ENCODE data around the gene ENOX1. TPM values are rescaled to one million over a fixed set of nuclear protein-coding genes. Genes with fewer than 3 reads are reported as not detected.
"Not testable (repeated sequence)": the region's sequence is repeated elsewhere in the genome, so short reads cannot be mapped to it uniquely, and the experiment has no call there.

Gene ENOX1
- total RNA-seq, 6 experiments from 2014 or later = 0.50 to 3.2 (median 0.64) TPM

- Mint-ChIP-seq H3K9me3 (no peaks in the 10 kb centered on the region), H3K27ac (no peak overlapping the region), H3K4me3 (no peak overlapping the region), H3K36me3 (ENCODE audit: low read depth) (no peaks in the 10 kb centered on the region), H3K4me1 (ENCODE audit: low read depth) (no peaks in the 10 kb centered on the region), H3K27me3 (ENCODE audit: insufficient read depth) (peaks cover 3% of the 10 kb centered on the region; the same call in 1 of the 2 replicates)
- DNase-seq = no peak
- no peak for TF ChIP-seq CTCF (IDR thresholded peaks at IDR 0.05)
Observed at GRCh38 chr13:43171489-43171888, 615.3 kb downstream of the ENOX1 start.

GRCh38 chr13:43170506-43170905, 616.3 kb downstream of the ENOX1 start:
- peaks cover 9% of the 10 kb centered on the region; the same call in 1 of the 2 replicates for H3K9me3 Mint-ChIP-seq
- TF ChIP-seq CTCF (IDR thresholded peaks at IDR 0.05) = no peak
- H3K4me3 Mint-ChIP-seq = no peak overlapping the region
- H3K27ac Mint-ChIP-seq = no peak overlapping the region
- H3K27me3 Mint-ChIP-seq (ENCODE audit: insufficient read depth) = peaks cover 3% of the 10 kb centered on the region; the same call in 1 of the 2 replicates
- DNase-seq = no peak
- no peaks in the 10 kb centered on the region for H3K4me1 Mint-ChIP-seq (ENCODE audit: low read depth)
- peaks cover 7% of the 10 kb centered on the region; the same call in 1 of the 2 replicates for H3K36me3 Mint-ChIP-seq (ENCODE audit: low read depth)

- H3K4me3 Mint-ChIP-seq; H3K4me1 Mint-ChIP-seq (ENCODE audit: low read depth); H3K27ac Mint-ChIP-seq; DNase-seq; H3K27me3 Mint-ChIP-seq (ENCODE audit: insufficient read depth): not testable (repeated sequence)
- peaks cover 17% of the 10 kb centered on the region; the same call in 1 of the 2 replicates for H3K9me3 Mint-ChIP-seq
- peaks cover 12% of the 10 kb centered on the region; the same call in 1 of the 2 replicates for H3K36me3 Mint-ChIP-seq (ENCODE audit: low read depth)
Observed at GRCh38 chr13:43168434-43168833, 618.3 kb downstream of the ENOX1 start.

GRCh38 chr13:43167731-43168130, 619.0 kb downstream of the ENOX1 start:
- peaks cover 3% of the 10 kb centered on the region for H3K27me3 Mint-ChIP-seq (ENCODE audit: insufficient read depth)
- H3K4me3 Mint-ChIP-seq = no peak overlapping the region
- peaks cover 12% of the 10 kb centered on the region; the same call in 1 of the 2 replicates for H3K36me3 Mint-ChIP-seq (ENCODE audit: low read depth)
- H3K4me1 Mint-ChIP-seq (ENCODE audit: low read depth) = no peaks in the 10 kb centered on the region
- no peak for TF ChIP-seq CTCF (IDR thresholded peaks at IDR 0.05)
- H3K9me3 Mint-ChIP-seq = peaks cover 17% of the 10 kb centered on the region; the same call in 1 of the 2 replicates
- DNase-seq = no peak
- no peak overlapping the region for H3K27ac Mint-ChIP-seq

- H3K9me3 Mint-ChIP-seq = peaks cover 17% of the 10 kb centered on the region; the same call in 1 of the 2 replicates
- no peak overlapping the region for H3K4me3 Mint-ChIP-seq
- H3K36me3 Mint-ChIP-seq (ENCODE audit: low read depth) = peaks cover 12% of the 10 kb centered on the region; the same call in 1 of the 2 replicates
- peaks cover 3% of the 10 kb centered on the region for H3K27me3 Mint-ChIP-seq (ENCODE audit: insufficient read depth)
- H3K4me1 Mint-ChIP-seq (ENCODE audit: low read depth) = no peaks in the 10 kb centered on the region
- DNase-seq = no peak
- no peak overlapping the region for H3K27ac Mint-ChIP-seq
- no peak for TF ChIP-seq CTCF (IDR thresholded peaks at IDR 0.05)
Observed at GRCh38 chr13:43166644-43167457, 619.9 kb downstream of the ENOX1 start.

Other genes starting within 250 kb of the ENOX1 start
- gene CCDC122, start 92.8 kb upstream of the ENOX1 start, total RNA-seq (2021; fragmentation: NEBNext Ultra II Directional; extraction: Animal tissue kit (Norgen Biotek cat#: 25700)) = 1 to 10 TPM; 3.9 to 6.3 (median 5.2) TPM
- 1 to 10 TPM; 3.2 to 5.2 (median 3.5) TPM for gene LACC1, start 92.9 kb upstream of the ENOX1 start, total RNA-seq (2021; fragmentation: NEBNext Ultra II Directional; extraction: Animal tissue kit (Norgen Biotek cat#: 25700))